IMR-90 (cell line): ENCODE measurements around the gene UGT8. TPM values are rescaled to one million over a fixed set of nuclear protein-coding genes. Genes with fewer than 3 reads are reported as not detected.

Experiments used
- ATAC-seq: fragments of 200-7000 bp; cut with Tn5 transposase; 2 replicates; pipeline ENCODE4 v1.9.1; 2020; ENCODE audit warnings: low read depth, mild to moderate bottlenecking, moderate library complexity
- BruUV-seq: library from RNA; stranded (reverse); fragments of 400-500 nt; replicated peaks from 2 replicates; lab custom pipeline; 2021; lab: Mats Ljungman, UMichigan
- CTCF ChIA-PET: fragments of 300-600 bp; formaldehyde crosslinking; extraction: SDS; loops from one replicate; lab custom pipeline; 2021; ENCODE audit warnings: antibody characterized with exemption; lab: Yijun Ruan, JAX
- POLR2A ChIA-PET: fragments of 300-600 bp; sonication (Branson Sonifier 250); formaldehyde crosslinking; loops from one replicate; lab custom pipeline; 2022; ENCODE audit warnings: antibody characterized with exemption; ENCODE audit not compliant: unreplicated experiment; lab: Charles Lee
- DNase-seq: peaks from one replicate; pipeline ENCODE4 v3.0.0; 2013
- H2AFZ ChIP-seq: replicated peaks from 2 replicates; pipeline ENCODE3; 2013; ENCODE audit warnings: low read length, mild to moderate bottlenecking; ENCODE audit not compliant: poor library complexity
- H2AK5ac ChIP-seq: 2 replicates; pipeline ENCODE4 v1.6.1; 2013; ENCODE audit warnings: low read depth, low read length, inconsistent platforms
- H2AK9ac ChIP-seq: replicated peaks from 2 replicates; pipeline ENCODE3; 2013; ENCODE audit warnings: mild to moderate bottlenecking, low read depth, low read length, moderate library complexity; ENCODE audit not compliant: poor library complexity
- H2BK120ac ChIP-seq: 2 replicates; pipeline ENCODE4 v1.6.1; 2013; ENCODE audit warnings: low read depth, low read length, inconsistent platforms
- H2BK15ac ChIP-seq: 3 replicates; pipeline ENCODE4 v1.6.1; 2013; ENCODE audit warnings: low read depth, low read length, inconsistent platforms
- H2BK20ac ChIP-seq: 2 replicates; pipeline ENCODE4 v1.6.1; 2013; ENCODE audit warnings: low read depth, mild to moderate bottlenecking, inconsistent platforms, low read length, moderate library complexity
- H2BK5ac ChIP-seq: 2 replicates; pipeline ENCODE4 v1.6.1; 2013; ENCODE audit warnings: mild to moderate bottlenecking, low read depth, low read length, inconsistent platforms; ENCODE audit not compliant: poor library complexity, severe bottlenecking
- H3K14ac ChIP-seq: replicated peaks from 2 replicates; pipeline ENCODE4 v1.6.1; 2013; ENCODE audit warnings: low read depth, low read length, inconsistent platforms
- H3K18ac ChIP-seq: 2 replicates; pipeline ENCODE4 v1.6.1; 2013; ENCODE audit warnings: low read depth, low read length, control low read depth
- H3K23ac ChIP-seq: 2 replicates; pipeline ENCODE4 v1.6.1; 2013; ENCODE audit warnings: low read depth, low read length, inconsistent platforms
- H3K27ac ChIP-seq: 2 replicates; pipeline ENCODE4 v1.5.1; 2013; ENCODE audit warnings: mild to moderate bottlenecking, control low read depth, low read length; ENCODE audit not compliant: insufficient read depth
- H3K27me3 ChIP-seq: 2 replicates; pipeline ENCODE4 v1.6.1; 2013; ENCODE audit warnings: low read length; ENCODE audit not compliant: control insufficient read depth, insufficient read depth
- H3K36me3 ChIP-seq: 2 replicates; pipeline ENCODE4 v1.6.1; 2013; ENCODE audit warnings: low read length, mixed read lengths; ENCODE audit not compliant: control insufficient read depth, insufficient read depth
- H3K4ac ChIP-seq: 2 replicates; pipeline ENCODE4 v1.6.1; 2013; ENCODE audit warnings: low read depth, low read length, inconsistent platforms
- H3K4me1 ChIP-seq: 2 replicates; pipeline ENCODE4 v1.6.1; 2013; ENCODE audit warnings: low read length, mixed read lengths; ENCODE audit not compliant: control insufficient read depth, insufficient read depth
- H3K4me2 ChIP-seq: 2 replicates; pipeline ENCODE4 v1.6.1; 2013; ENCODE audit warnings: low read depth, mild to moderate bottlenecking, control low read depth, low read length, moderate library complexity
- H3K4me3 ChIP-seq: 2 replicates; pipeline ENCODE4 v1.5.1; 2013; ENCODE audit warnings: low read depth, mild to moderate bottlenecking, control low read depth, low read length, moderate library complexity; ENCODE audit not compliant: insufficient read depth
- H3K56ac ChIP-seq: 2 replicates; pipeline ENCODE4 v1.6.1; 2013; ENCODE audit warnings: low read length, inconsistent platforms; ENCODE audit not compliant: insufficient read depth; ENCODE audit errors: extremely low read depth
- H3K79me1 ChIP-seq, 2 experiments: 2 replicates each; pipeline ENCODE4 v1.6.1; 2013; ENCODE audit warnings: low read length in 2 of 2, inconsistent platforms in 1 of 2, low read depth in 1 of 2
- H3K9ac ChIP-seq: 2 replicates; pipeline ENCODE4 v1.6.1; 2013; ENCODE audit warnings: low read depth, low read length, control low read depth
- H3K9me1 ChIP-seq: 2 replicates; pipeline ENCODE4 v1.6.1; 2013; ENCODE audit warnings: low read length, inconsistent platforms; ENCODE audit not compliant: insufficient read depth
- H3K9me3 ChIP-seq: 2 replicates; pipeline ENCODE4 v1.6.1; 2013; ENCODE audit warnings: low read length; ENCODE audit not compliant: control insufficient read depth, insufficient read depth
- H4K20me1 ChIP-seq: 2 replicates; pipeline ENCODE4 v1.6.1; 2013; ENCODE audit warnings: low read length, inconsistent platforms; ENCODE audit not compliant: insufficient read depth
- H4K5ac ChIP-seq: 2 replicates; pipeline ENCODE4 v1.6.1; 2013; ENCODE audit warnings: mild to moderate bottlenecking, low read depth, low read length, control low read depth
- H4K8ac ChIP-seq, 2 experiments: 2 replicates each; pipeline ENCODE4 v1.6.1; 2013; ENCODE audit warnings: low read depth in 2 of 2, low read length in 2 of 2, control low read depth in 1 of 2, inconsistent platforms in 1 of 2
- H4K91ac ChIP-seq: 2 replicates; pipeline ENCODE4 v1.6.1; 2013; ENCODE audit warnings: low read depth, low read length, inconsistent platforms; ENCODE audit not compliant: insufficient read depth
- BHLHE40 ChIP-seq: fragments of 150-350 bp; IDR thresholded peaks from 2 replicates; pipeline ENCODE4 v1.6.1; 2016; ENCODE audit warnings: mild to moderate bottlenecking, low read depth, low read length
- CEBPB ChIP-seq: IDR thresholded peaks from 2 replicates; pipeline ENCODE4 v1.6.1; 2012; ENCODE audit warnings: low read depth, low read length, improper control_type of control experiment
- CHD1 ChIP-seq: IDR thresholded peaks from 2 replicates; pipeline ENCODE4 v1.6.1; 2012; ENCODE audit warnings: low read depth, low read length, improper control_type of control experiment
- CTCF ChIP-seq: conservative IDR thresholded peaks from 2 replicates; pipeline ENCODE4 v1.5.1; 2012; ENCODE audit warnings: mild to moderate bottlenecking, low read depth, low read length, improper control_type of control experiment
- ELK1 ChIP-seq: fragments of 150-350 bp; IDR thresholded peaks from 2 replicates; pipeline ENCODE4 v1.6.1; 2016; ENCODE audit warnings: low read depth, mild to moderate bottlenecking, low read length, moderate library complexity, borderline replicate concordance
- FOS ChIP-seq: fragments of 150-350 bp; IDR thresholded peaks from 2 replicates; pipeline ENCODE4 v1.6.1; 2016; ENCODE audit warnings: low read depth, low read length
- MAFK ChIP-seq: IDR thresholded peaks from 2 replicates; pipeline ENCODE4 v1.6.1; 2012; ENCODE audit warnings: low read depth, low read length, improper control_type of control experiment
- MAZ ChIP-seq: IDR thresholded peaks from 2 replicates; pipeline ENCODE4 v1.6.1; 2012; ENCODE audit warnings: low read depth, mild to moderate bottlenecking, low read length, improper control_type of control experiment, moderate library complexity, borderline replicate concordance
- MXI1 ChIP-seq: IDR thresholded peaks from 2 replicates; pipeline ENCODE4 v1.6.1; 2012; ENCODE audit warnings: low read depth, mild to moderate bottlenecking, low read length, moderate library complexity, borderline replicate concordance
- NFE2L2 ChIP-seq: fragments of 150-350 bp; IDR thresholded peaks from 2 replicates; pipeline ENCODE4 v1.6.1; 2016; ENCODE audit warnings: low read depth, mild to moderate bottlenecking, low read length
- POLR2A ChIP-seq: IDR thresholded peaks from 2 replicates; pipeline ENCODE4 v1.6.1; 2012; ENCODE audit warnings: mild to moderate bottlenecking, low read depth, low read length
- RAD21 ChIP-seq: IDR thresholded peaks from 2 replicates; pipeline ENCODE4 v1.6.1; 2012; ENCODE audit warnings: low read length, improper control_type of control experiment
- RCOR1 ChIP-seq: IDR thresholded peaks from 2 replicates; pipeline ENCODE4 v1.6.1; 2012; ENCODE audit warnings: mild to moderate bottlenecking, low read length, improper control_type of control experiment; ENCODE audit not compliant: insufficient replicate concordance
- RFX5 ChIP-seq: IDR thresholded peaks from 2 replicates; pipeline ENCODE4 v1.8.0; 2012; ENCODE audit warnings: low read depth, mild to moderate bottlenecking, low read length, moderate library complexity
- SMC3 ChIP-seq: fragments of 150-350 bp; IDR thresholded peaks from 2 replicates; pipeline ENCODE4 v1.6.1; 2016; ENCODE audit warnings: low read depth, mild to moderate bottlenecking, antibody characterized with exemption, low read length, moderate library complexity
- WGBS, 2 experiments: methylation state at CpG; one replicate each; pipeline versions ENCODE4 v1.1.5 to v1.1.7; 2013; ENCODE audit warnings: missing lambda C conversion rate in 2 of 2; ENCODE audit not compliant: insufficient read length in 1 of 2; ENCODE audit errors: extremely low coverage in 2 of 2; 5-methylcytosine and 5-hydroxymethylcytosine counted together
- dilution Hi-C: fragments of 300-500 bp; cut with HindIII; formaldehyde crosslinking; loops from one replicate; pipeline ENCODE4 v1.14.3; 2018; ENCODE audit warnings: low sequenced_read_pairs; ENCODE audit not compliant: unreplicated experiment
- in situ Hi-C: fragments of 300-500 bp; cut with MboI; formaldehyde crosslinking; loops from 3 replicates; pipeline ENCODE4 v1.14.3; 2019; ENCODE audit warnings: low sequenced_read_pairs, inconsistent platforms, mixed read lengths
- intact Hi-C: fragments of 100-400 bp; cut with micrococcal nuclease; formaldehyde crosslinking; loops from 2 replicates; pipeline ENCODE4 v1.10.0; 2022
- polyA plus RNA-seq, 3 experiments: library from polyadenylated mRNA; depleted of rRNA; stranded (reverse); fragments of >200 nt; gene quantifications; 2 replicates each; pipeline ENCODE4 v1.2.3, GENCODE V29; 2012; ENCODE audit warnings: low replicate concordance in 1 of 3
- total RNA-seq: library from RNA; depleted of rRNA; stranded (reverse); fragments of >200 nt; gene quantifications from 2 replicates; pipeline ENCODE4 v1.2.3, GENCODE V29; 2012
- TF ChIP-seq, protein P1 (sequence below): fragments of 150-350 bp; IDR thresholded peaks from 2 replicates; pipeline ENCODE4 v1.6.1; 2017; ENCODE audit warnings: mild to moderate bottlenecking, antibody characterized with exemption, low read length, low read depth

Gene UGT8
- total and polyA plus RNA-seq, 2 of the 4 experiments (the other 2 are of a cell fraction) = not detected

DNA sequence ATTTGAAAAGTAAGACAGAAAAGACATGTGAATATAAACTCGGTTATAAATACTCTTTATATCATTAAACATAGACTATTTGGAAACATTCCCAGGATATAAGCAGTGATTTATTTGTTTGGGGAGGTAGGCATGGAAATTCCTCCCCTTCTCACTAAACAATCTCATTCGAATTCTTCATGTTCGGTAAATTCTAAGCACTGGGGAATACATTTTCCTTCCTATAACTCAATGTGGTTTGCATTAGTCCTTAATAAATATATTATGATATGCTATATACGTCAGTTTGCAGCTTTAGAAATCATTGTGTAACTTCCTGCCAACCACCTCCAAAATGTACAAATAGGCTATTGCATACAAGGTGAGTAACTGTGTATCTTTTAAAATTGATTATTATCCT, 99.6 kb downstream of the UGT8 start:
- Histone ChIP-seq H3K4ac (no peak overlapping the region), H3K4me3 (no peak overlapping the region), H3K9me1 (no peaks in the 10 kb centered on the region), H3K27me3 (no peaks in the 10 kb centered on the region), H2AK9ac (no peak overlapping the region), H2BK120ac (no peak overlapping the region), H3K9me3 (no peaks in the 10 kb centered on the region), H4K20me1 (no peaks in the 10 kb centered on the region), H3K9ac (no peak overlapping the region), H2BK20ac (no peak overlapping the region), H3K79me1 (no peaks in the 10 kb centered on the region), H3K14ac (no peak overlapping the region), H4K91ac (no peak overlapping the region), H3K36me3 (no peaks in the 10 kb centered on the region), H3K27ac (no peak overlapping the region), H2AFZ (no peak overlapping the region), H3K18ac (no peak overlapping the region), H2AK5ac (no peak overlapping the region), H3K56ac (no peak overlapping the region), H3K4me1 (no peaks in the 10 kb centered on the region), H2BK5ac (no peak overlapping the region), H2BK15ac (no peak overlapping the region), H3K23ac (no peak overlapping the region), H4K5ac (no peak overlapping the region), H3K4me2 (no peak overlapping the region), H4K8ac (no peak overlapping the region)
- ChIA-PET POLR2A (no interaction called here), CTCF (interaction anchor here (0.6 kb wide), 2 partner anchors 452 to 531 kb away, joined by 3 read pairs; no protein-coding TSS in a partner anchor)
- WGBS, 2 experiments = no CpG with 5 or more reads among the region's 4 CpGs
- TF ChIP-seq BHLHE40 (no peak), SMC3 (no peak), FOS (no peak), POLR2A (no peak), MAFK (no peak), ELK1 (no peak), MAZ (no peak), RAD21 (no peak), CHD1 (no peak), NFE2L2 (no peak), MXI1 (no peak), RCOR1 (no peak), CEBPB (no peak), CTCF (no peak), RFX5 (no peak)
- TF ChIP-seq, protein P1, sequence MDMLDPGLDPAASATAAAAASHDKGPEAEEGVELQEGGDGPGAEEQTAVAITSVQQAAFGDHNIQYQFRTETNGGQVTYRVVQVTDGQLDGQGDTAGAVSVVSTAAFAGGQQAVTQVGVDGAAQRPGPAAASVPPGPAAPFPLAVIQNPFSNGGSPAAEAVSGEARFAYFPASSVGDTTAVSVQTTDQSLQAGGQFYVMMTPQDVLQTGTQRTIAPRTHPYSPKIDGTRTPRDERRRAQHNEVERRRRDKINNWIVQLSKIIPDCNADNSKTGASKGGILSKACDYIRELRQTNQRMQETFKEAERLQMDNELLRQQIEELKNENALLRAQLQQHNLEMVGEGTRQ = no peak
- intact Hi-C loops = loop anchor here (10.0 kb wide), 1 partner anchor 1593 kb away; no protein-coding TSS in a partner anchor
- dilution Hi-C loops = no loop called here
- no TSS peak for BruUV-seq
- ATAC-seq = no peak
- no peak for DNase-seq
- in situ Hi-C loops = loop anchor here (10.0 kb wide), 1 partner anchor 303 kb away; no protein-coding TSS in a partner anchor
